GM12875 (cell line): ENCODE data around the gene BEST3.

ENCODE experiments used
- H3K4me3 ChIP-seq: one replicate; pipeline ENCODE4 v1.5.1; 2011; ENCODE audit warnings: low read depth, low read length, control low read depth
- CTCF ChIP-seq: IDR thresholded peaks from 2 replicates; pipeline ENCODE4 v1.5.1; 2011; ENCODE audit warnings: low read depth, mild to moderate bottlenecking, control low read depth, inconsistent platforms, low read length, moderate library complexity, borderline replicate concordance; ENCODE audit not compliant: insufficient read depth

Gene BEST3

GRCh38 chr12:69649529-69649928 lies 49.6 kb downstream of the BEST3 start:
- no peak overlapping the region for H3K4me3 ChIP-seq
- no peak for TF ChIP-seq CTCF

GRCh38 chr12:69648476-69648875 lies 50.6 kb downstream of the BEST3 start:
- no peak overlapping the region for H3K4me3 ChIP-seq
- no peak for TF ChIP-seq CTCF

- no peak for TF ChIP-seq CTCF
- no peak overlapping the region for H3K4me3 ChIP-seq
Observed at GRCh38 chr12:69647178-69647577, 51.9 kb downstream of the BEST3 start.

- no peak overlapping the region for H3K4me3 ChIP-seq
- no peak for TF ChIP-seq CTCF
Observed at GRCh38 chr12:69645031-69645430, 54.1 kb downstream of the BEST3 start.

GRCh38 chr12:69644511-69644910 lies 54.6 kb downstream of the BEST3 start:
- no peak overlapping the region for H3K4me3 ChIP-seq
- no peak for TF ChIP-seq CTCF

GRCh38 chr12:69642531-69642930 lies 56.6 kb downstream of the BEST3 start:
- no peak overlapping the region for H3K4me3 ChIP-seq
- no peak for TF ChIP-seq CTCF

DNA sequence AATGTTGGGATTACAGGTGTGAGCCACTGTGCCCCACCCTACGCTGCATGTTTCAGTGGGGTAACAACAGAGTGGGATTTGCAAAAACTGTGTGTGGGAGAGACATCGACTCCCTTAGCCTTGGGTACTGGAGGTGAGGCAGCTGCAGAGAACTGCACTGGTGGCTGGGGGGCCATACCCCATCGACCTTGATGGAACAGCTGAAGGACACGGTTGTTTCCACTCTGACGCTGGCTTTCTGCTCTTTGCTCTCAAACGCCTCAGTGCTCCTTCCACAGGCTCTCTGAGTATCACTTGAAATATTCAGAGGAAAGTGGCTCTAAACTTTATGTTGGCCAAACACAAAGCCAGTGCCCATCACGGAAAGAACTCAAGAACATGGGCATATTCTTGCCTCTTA lies 57.6 kb downstream of the BEST3 start:
- TF ChIP-seq CTCF: no peak
- no peak overlapping the region for H3K4me3 ChIP-seq
